Right atrium auricular region (tissue), 2 donors: Measurements from ENCODE around the gene NUMB. TPM values are rescaled to one million over a fixed set of nuclear protein-coding genes. Genes with fewer than 3 reads are reported as not detected.

ENCODE experiments used
- DNase-seq: peaks from one replicate; pipeline ENCODE4 v3.0.0-alpha.2; 2019; ENCODE audit warnings: low spot score
- H3K27ac ChIP-seq, 2 donors: fragments of 200-600 bp; sonication (generic); 1 replicate in 1 of 2; 2 replicates in 1 of 2; pipeline ENCODE4 v1.5.1; 2016 to 2019
- H3K27me3 ChIP-seq, 2 donors: fragments of 200-600 bp; sonication (generic); one replicate each; pipeline versions ENCODE4 v1.5.1 to v1.6.0; 2017 to 2019
- H3K36me3 ChIP-seq: fragments of 200-600 bp; sonication (generic); one replicate; pipeline ENCODE4 v1.5.1; 2016
- H3K4me1 ChIP-seq, 2 donors: fragments of 200-600 bp; sonication (generic); one replicate each; pipeline versions ENCODE4 v1.5.1 to v1.6.0; 2017 to 2019
- H3K4me3 ChIP-seq, 2 donors: fragments of 200-600 bp; sonication (generic); 1 replicate in 1 of 2; 2 replicates in 1 of 2; pipeline ENCODE4 v1.5.1; 2017 to 2019; ENCODE audit warnings: mild to moderate bottlenecking in 1 of 2, moderate library complexity in 1 of 2
- H3K9me3 ChIP-seq, 2 donors: fragments of 200-600 bp; sonication (generic); one replicate each; pipeline ENCODE4 v1.5.1; 2019
- CTCF ChIP-seq, 2 donors: fragments of 200-600 bp; sonication (generic); IDR thresholded peaks; one replicate each; pipeline ENCODE4 v1.5.1; 2019; ENCODE audit warnings: antibody characterized with exemption in 2 of 2
- total RNA-seq, 2 donors: library from RNA; depleted of rRNA; stranded (reverse); fragments of >200 nt; gene quantifications; one replicate each; pipeline ENCODE4 v1.1.0, GENCODE V29; 2016

NUMB gene
- total RNA-seq, 2 donors from 2014 or later = 24.6 to 31.9 TPM

- Histone ChIP-seq H3K36me3 (no peaks in the 10 kb centered on the region), H3K4me1 (no peaks in the 10 kb centered on the region), H3K4me3 (no peak overlapping the region), H3K27ac (no peak overlapping the region), H3K27me3 (no peaks in the 10 kb centered on the region), H3K9me3 (no peaks in the 10 kb centered on the region)
- no peak for DNase-seq
- TF ChIP-seq CTCF (IDR thresholded peaks at IDR 0.05) = no peak
These were observed 81.8 kb downstream of the NUMB start for GRCh38 chr14:73376585-73376984.

DNA sequence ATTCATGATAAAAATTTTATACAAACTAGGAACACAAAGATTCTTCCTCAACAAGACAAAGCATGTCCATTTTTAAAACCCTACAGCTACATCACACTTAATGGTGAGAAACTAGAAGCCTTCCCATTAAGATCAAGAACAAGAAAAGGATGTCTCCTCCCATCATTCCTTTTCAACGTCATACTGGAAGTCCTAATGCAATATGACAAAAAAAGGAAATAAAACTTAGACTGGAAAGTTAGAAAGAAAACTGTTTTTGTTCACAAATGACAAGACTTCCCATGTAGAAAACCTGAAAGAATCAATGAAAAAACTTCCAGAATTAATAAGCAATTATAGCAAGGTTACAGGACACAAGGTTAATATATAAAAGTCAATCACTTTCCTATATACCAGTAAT is 82.5 kb downstream of the NUMB start:
- Histone ChIP-seq H3K4me1 (no peaks in the 10 kb centered on the region), H3K36me3 (no peaks in the 10 kb centered on the region), H3K9me3 (no peaks in the 10 kb centered on the region), H3K27me3 (no peaks in the 10 kb centered on the region), H3K27ac (no peak overlapping the region), H3K4me3 (no peak overlapping the region)
- no peak for TF ChIP-seq CTCF (IDR thresholded peaks at IDR 0.05)
- DNase-seq = no peak

GRCh38 chr14:73374218-73374617 is 84.1 kb downstream of the NUMB start:
- Histone ChIP-seq H3K9me3 (no peaks in the 10 kb centered on the region), H3K4me1 (no peaks in the 10 kb centered on the region), H3K4me3 (no peak overlapping the region), H3K27ac (no peak overlapping the region), H3K36me3 (no peaks in the 10 kb centered on the region), H3K27me3 (no peaks in the 10 kb centered on the region)
- TF ChIP-seq CTCF (IDR thresholded peaks at IDR 0.05) = no peak
- no peak for DNase-seq

DNA sequence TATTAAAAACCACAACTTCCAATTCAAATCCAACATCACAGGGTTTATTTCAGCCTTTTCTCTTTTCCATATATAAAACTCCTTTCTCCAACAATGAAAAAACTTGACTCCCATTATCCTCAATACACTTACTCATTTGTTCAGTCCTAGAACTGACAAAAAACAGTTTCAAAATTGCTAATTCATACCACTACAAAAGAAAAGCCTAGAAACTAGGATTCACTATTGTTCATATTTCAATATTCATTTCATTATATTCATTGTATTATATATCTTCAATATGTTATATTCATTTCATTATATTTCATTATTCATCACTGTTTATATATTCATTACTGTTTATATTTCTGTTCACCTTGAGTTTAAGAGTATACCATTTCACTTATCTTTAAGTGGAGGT is 85.8 kb downstream of the NUMB start:
- Histone ChIP-seq H3K4me1 (no peaks in the 10 kb centered on the region), H3K36me3 (no peaks in the 10 kb centered on the region), H3K9me3 (no peaks in the 10 kb centered on the region), H3K27me3 (no peaks in the 10 kb centered on the region), H3K27ac (no peak overlapping the region), H3K4me3 (no peak overlapping the region)
- no peak for DNase-seq
- TF ChIP-seq CTCF (IDR thresholded peaks at IDR 0.05) = no peak

GRCh38 chr14:73370561-73370960 is 87.8 kb downstream of the NUMB start:
- no peak for DNase-seq
- no peaks in the 10 kb centered on the region for H3K36me3 ChIP-seq
- H3K9me3 ChIP-seq = no peaks in the 10 kb centered on the region
- H3K4me3 ChIP-seq = no peak overlapping the region
- H3K27me3 ChIP-seq = no peaks in the 10 kb centered on the region
- no peak overlapping the region for H3K27ac ChIP-seq
- H3K4me1 ChIP-seq = no peaks in the 10 kb centered on the region
- TF ChIP-seq CTCF (IDR thresholded peaks at IDR 0.05) = no peak

- no peaks in the 10 kb centered on the region for H3K36me3 ChIP-seq
- no peaks in the 10 kb centered on the region for H3K4me1 ChIP-seq
- H3K27me3 ChIP-seq = no peaks in the 10 kb centered on the region
- no peak overlapping the region for H3K4me3 ChIP-seq
- TF ChIP-seq CTCF (IDR thresholded peaks at IDR 0.05) = no peak
- H3K27ac ChIP-seq = no peak overlapping the region
- DNase-seq = no peak
- H3K9me3 ChIP-seq = no peaks in the 10 kb centered on the region
These were observed 88.9 kb downstream of the NUMB start for GRCh38 chr14:73369428-73369827.
